A673 (cell line): Measurements from ENCODE around the gene GAPVD1.

ENCODE experiments used
- CTCF ChIP-seq: fragments of 300-800, 200-600 bp; sonication (generic); conservative IDR thresholded peaks from 2 replicates; pipeline ENCODE4 v1.5.1; 2017; ENCODE audit warnings: low read depth, mild to moderate bottlenecking, antibody characterized with exemption, low read length, moderate library complexity, mixed read lengths
- EZH2 ChIP-seq: fragments of 200-600 bp; sonication (generic); IDR thresholded peaks from 2 replicates; pipeline ENCODE4 v1.6.1; 2017; ENCODE audit warnings: borderline replicate concordance, low read depth, mild to moderate bottlenecking, mixed read lengths, antibody characterized with exemption, low read length; ENCODE audit not compliant: poor library complexity, severe bottlenecking

GRCh38 chr9:125409217-125409636 is 147.6 kb downstream of the GAPVD1 start:
- TF ChIP-seq EZH2 (no peak), CTCF (no peak)
